DOHH2 (cell line): ENCODE measurements around the gene MYG1.

Experiments used
- H3F3A ChIP-seq: fragments of 200-600 bp; sonication (generic), shearing (Covaris generic); 2 replicates; pipeline ENCODE4 v1.6.0; 2016; ENCODE audit warnings: antibody characterized with exemption, mild to moderate bottlenecking; ENCODE audit not compliant: control insufficient read depth, insufficient read depth
- H3K27ac ChIP-seq: fragments of 200-600 bp; sonication (generic); 2 replicates; pipeline ENCODE4 v1.5.1; 2014; ENCODE audit warnings: low read depth, mild to moderate bottlenecking, low read length, moderate library complexity
- H3K27me3 ChIP-seq: fragments of 200-600 bp; sonication (generic); 2 replicates; pipeline ENCODE4 v1.6.1; 2014; ENCODE audit warnings: mild to moderate bottlenecking, low read length, mixed read lengths; ENCODE audit not compliant: control insufficient read depth
- H3K36me3 ChIP-seq: fragments of 200-600 bp; sonication (generic); 2 replicates; pipeline ENCODE4 v1.6.1; 2014; ENCODE audit warnings: mild to moderate bottlenecking, low read length, moderate library complexity, mixed read lengths; ENCODE audit not compliant: control insufficient read depth
- H3K4me1 ChIP-seq: fragments of 200-600 bp; sonication (generic); 2 replicates; pipeline ENCODE4 v1.6.1; 2014; ENCODE audit warnings: mild to moderate bottlenecking, low read length, mixed read lengths; ENCODE audit not compliant: control insufficient read depth
- H3K4me2 ChIP-seq: fragments of 200-600 bp; sonication (generic); 2 replicates; pipeline ENCODE4 v1.6.0; 2014; ENCODE audit warnings: mild to moderate bottlenecking, low read length, moderate library complexity
- H3K4me3 ChIP-seq: fragments of 200-600 bp; sonication (generic); 2 replicates; pipeline ENCODE4 v1.5.1; 2014; ENCODE audit warnings: mild to moderate bottlenecking, low read length, mixed read lengths
- H3K79me2 ChIP-seq: fragments of 200-600 bp; sonication (generic); 2 replicates; pipeline ENCODE4 v1.6.1; 2014; ENCODE audit warnings: mild to moderate bottlenecking, low read length, mixed read lengths; ENCODE audit not compliant: control insufficient read depth
- H3K9me2 ChIP-seq: fragments of 200-600 bp; sonication (generic); replicated peaks from 2 replicates; pipeline ENCODE4 v1.6.1; 2014; ENCODE audit warnings: mild to moderate bottlenecking, low read length, mixed read lengths; ENCODE audit not compliant: control insufficient read depth
- H3K9me3 ChIP-seq: fragments of 200-600 bp; sonication (generic); 2 replicates; pipeline ENCODE4 v1.6.1; 2014; ENCODE audit warnings: antibody characterized with exemption, low read length, mixed read lengths; ENCODE audit not compliant: control insufficient read depth, insufficient read depth
- H4K20me1 ChIP-seq: fragments of 200-600 bp; sonication (generic); 2 replicates; pipeline ENCODE4 v1.6.0; 2014; ENCODE audit warnings: low read depth, mild to moderate bottlenecking, antibody characterized with exemption, low read length, moderate library complexity; ENCODE audit not compliant: control insufficient read depth, insufficient read depth
- EZH2phosphoT487 ChIP-seq: fragments of 200-600 bp; sonication (generic); IDR thresholded peaks from 2 replicates; pipeline ENCODE4 v1.6.1; 2017; ENCODE audit warnings: borderline replicate concordance, mild to moderate bottlenecking, antibody characterized with exemption, low read length, moderate library complexity, mixed read lengths
- TF ChIP-seq, protein P1 (sequence below): fragments of 200-600 bp; sonication (generic); IDR thresholded peaks from one replicate; pipeline ENCODE4 v1.5.1; 2014; ENCODE audit warnings: antibody characterized with exemption, mild to moderate bottlenecking, low read depth, low read length; ENCODE audit not compliant: poor library complexity, severe bottlenecking

The MYG1 gene

DNA sequence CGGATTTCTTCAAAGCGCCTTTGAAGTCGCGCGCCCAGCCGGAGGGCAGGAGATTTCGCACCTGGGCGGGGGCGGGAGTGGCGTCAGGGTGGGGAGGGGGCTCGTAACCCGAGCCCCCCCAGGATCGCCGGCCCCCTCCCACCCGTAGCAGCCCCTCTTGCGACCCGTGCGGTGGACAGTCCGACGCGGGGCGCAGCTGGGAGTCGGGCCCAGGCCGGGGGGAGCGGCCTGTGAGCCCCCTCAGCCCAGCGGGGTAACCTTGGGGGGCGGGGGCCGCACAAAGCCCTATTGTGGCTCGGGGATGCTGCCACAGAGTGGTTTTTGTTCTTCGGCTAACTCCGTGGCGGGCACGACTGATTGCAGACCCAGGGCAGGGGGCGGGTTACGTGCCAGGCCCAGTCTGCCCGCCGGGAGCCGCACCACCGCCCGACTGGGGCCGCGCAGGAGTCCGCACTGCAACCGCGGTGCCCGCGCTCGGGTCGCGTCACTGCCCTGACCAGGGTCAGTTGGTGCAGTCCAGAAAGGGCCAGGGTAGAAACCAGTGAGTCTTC, 26.1 kb downstream of the MYG1 start:
- H3F3A ChIP-seq: peaks cover 14% of the 10 kb centered on the region
- H4K20me1 ChIP-seq: no peaks in the 10 kb centered on the region
- H3K4me2 ChIP-seq: peak overlapping the region; percentile 95
- H3K9me3 ChIP-seq: no peaks in the 10 kb centered on the region
- H3K36me3 ChIP-seq: peaks cover under 1% of the 10 kb centered on the region; the same call in 1 of the 2 replicates
- peaks cover 5% of the 10 kb centered on the region for H3K79me2 ChIP-seq
- H3K27ac ChIP-seq: peak overlapping the region; percentile 86
- H3K9me2 ChIP-seq: no peaks in the 10 kb centered on the region
- TF ChIP-seq, protein P1, sequence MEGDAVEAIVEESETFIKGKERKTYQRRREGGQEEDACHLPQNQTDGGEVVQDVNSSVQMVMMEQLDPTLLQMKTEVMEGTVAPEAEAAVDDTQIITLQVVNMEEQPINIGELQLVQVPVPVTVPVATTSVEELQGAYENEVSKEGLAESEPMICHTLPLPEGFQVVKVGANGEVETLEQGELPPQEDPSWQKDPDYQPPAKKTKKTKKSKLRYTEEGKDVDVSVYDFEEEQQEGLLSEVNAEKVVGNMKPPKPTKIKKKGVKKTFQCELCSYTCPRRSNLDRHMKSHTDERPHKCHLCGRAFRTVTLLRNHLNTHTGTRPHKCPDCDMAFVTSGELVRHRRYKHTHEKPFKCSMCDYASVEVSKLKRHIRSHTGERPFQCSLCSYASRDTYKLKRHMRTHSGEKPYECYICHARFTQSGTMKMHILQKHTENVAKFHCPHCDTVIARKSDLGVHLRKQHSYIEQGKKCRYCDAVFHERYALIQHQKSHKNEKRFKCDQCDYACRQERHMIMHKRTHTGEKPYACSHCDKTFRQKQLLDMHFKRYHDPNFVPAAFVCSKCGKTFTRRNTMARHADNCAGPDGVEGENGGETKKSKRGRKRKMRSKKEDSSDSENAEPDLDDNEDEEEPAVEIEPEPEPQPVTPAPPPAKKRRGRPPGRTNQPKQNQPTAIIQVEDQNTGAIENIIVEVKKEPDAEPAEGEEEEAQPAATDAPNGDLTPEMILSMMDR: no peak
- no peak for TF ChIP-seq EZH2phosphoT487
- H3K27me3 ChIP-seq: peaks cover 4% of the 10 kb centered on the region; the same call in 1 of the 2 replicates
- peak overlapping the region; percentile 87 for H3K4me3 ChIP-seq
- peaks cover 34% of the 10 kb centered on the region for H3K4me1 ChIP-seq

GRCh38 chr12:53326460-53327185, 27.1 kb downstream of the MYG1 start:
- Histone ChIP-seq H3K36me3 (no peaks in the 10 kb centered on the region), H3K4me2 (peak overlapping the region; percentile 95), H3K27me3 (peaks cover 7% of the 10 kb centered on the region; the same call in 1 of the 2 replicates), H3K4me3 (no peak overlapping the region; the same call in 1 of the 2 replicates), H3K9me3 (no peaks in the 10 kb centered on the region), H3K4me1 (peaks cover 30% of the 10 kb centered on the region), H3F3A (peaks cover 14% of the 10 kb centered on the region), H3K79me2 (no peaks in the 10 kb centered on the region), H4K20me1 (no peaks in the 10 kb centered on the region), H3K27ac (no peak overlapping the region), H3K9me2 (no peaks in the 10 kb centered on the region)
- TF ChIP-seq EZH2phosphoT487: no peak

GRCh38 chr12:53327435-53328042, 28.0 kb downstream of the MYG1 start:
- H3F3A ChIP-seq: peaks cover 14% of the 10 kb centered on the region
- H3K27me3 ChIP-seq: peaks cover 7% of the 10 kb centered on the region; the same call in 1 of the 2 replicates
- H4K20me1 ChIP-seq: no peaks in the 10 kb centered on the region
- H3K4me1 ChIP-seq: peaks cover 25% of the 10 kb centered on the region
- H3K27ac ChIP-seq: no peak overlapping the region
- TF ChIP-seq, protein P1: peak; percentile 67
- TF ChIP-seq EZH2phosphoT487: no peak
- no peaks in the 10 kb centered on the region for H3K9me2 ChIP-seq
- H3K4me2 ChIP-seq: no peak overlapping the region
- H3K79me2 ChIP-seq: no peaks in the 10 kb centered on the region
- no peaks in the 10 kb centered on the region for H3K36me3 ChIP-seq
- no peaks in the 10 kb centered on the region for H3K9me3 ChIP-seq
- H3K4me3 ChIP-seq: no peak overlapping the region
